Neuronal stem cell (in vitro differentiated cells): ENCODE data around the gene SLC25A6.
"Not testable (repeated sequence)": the region's sequence is repeated elsewhere in the genome, so short reads cannot be mapped to it uniquely, and the experiment has no call there.

Experiments used
- DNase-seq: peaks from one replicate; pipeline ENCODE4 v3.0.0-alpha.2; 2013; ENCODE audit warnings: low spot score
- H2AFZ ChIP-seq: one replicate; pipeline ENCODE4 v1.6.1; 2013; ENCODE audit warnings: mild to moderate bottlenecking, low read length, inconsistent platforms
- H2AK5ac ChIP-seq: 2 replicates; pipeline ENCODE4 v1.6.1; 2013; ENCODE audit warnings: low read depth, mild to moderate bottlenecking, inconsistent platforms, low read length, moderate library complexity, mixed read lengths
- H2BK120ac ChIP-seq: 2 replicates; pipeline ENCODE4 v1.6.1; 2013; ENCODE audit warnings: low read depth, mild to moderate bottlenecking, inconsistent platforms, low read length, moderate library complexity, mixed read lengths
- H2BK12ac ChIP-seq: one replicate; pipeline ENCODE4 v1.6.1; 2013; ENCODE audit warnings: low read length, inconsistent platforms
- H2BK15ac ChIP-seq: 2 replicates; pipeline ENCODE4 v1.6.1; 2013; ENCODE audit warnings: mild to moderate bottlenecking, low read length, inconsistent platforms, mixed read lengths
- H2BK5ac ChIP-seq: one replicate; pipeline ENCODE4 v1.6.1; 2013; ENCODE audit warnings: inconsistent platforms, mild to moderate bottlenecking, low read length, moderate library complexity
- H3K14ac ChIP-seq: one replicate; pipeline ENCODE4 v1.6.1; 2013; ENCODE audit warnings: low read length, inconsistent platforms
- H3K18ac ChIP-seq: 2 replicates; pipeline ENCODE4 v1.6.1; 2013; ENCODE audit warnings: low read length, inconsistent platforms
- H3K23ac ChIP-seq: 2 replicates; pipeline ENCODE4 v1.6.1; 2013; ENCODE audit warnings: low read depth, mild to moderate bottlenecking, mixed read lengths, low read length, inconsistent platforms; ENCODE audit not compliant: poor library complexity
- H3K27ac ChIP-seq: replicated peaks from 3 replicates; pipeline ENCODE4 v1.5.1; 2013; ENCODE audit warnings: low read length, inconsistent platforms
- H3K27me3 ChIP-seq, 3 experiments: 2 replicates each; pipeline ENCODE4 v1.6.1; 2013; ENCODE audit warnings: low read length in 3 of 3, mild to moderate bottlenecking in 2 of 3, inconsistent platforms in 1 of 3, low read depth in 1 of 3, mixed read lengths in 1 of 3, moderate library complexity in 1 of 3; ENCODE audit not compliant: control insufficient read depth in 3 of 3, insufficient read depth in 3 of 3
- H3K36me3 ChIP-seq, 2 donors: replicated peaks in 1 of 2; 2 replicates each; pipeline ENCODE4 v1.6.1; 2013; ENCODE audit warnings: low read length in 2 of 2; ENCODE audit not compliant: control insufficient read depth in 2 of 2, insufficient read depth in 2 of 2
- H3K4ac ChIP-seq: 2 replicates; pipeline ENCODE4 v1.6.1; 2013; ENCODE audit warnings: inconsistent platforms, mild to moderate bottlenecking, low read length, moderate library complexity
- H3K4me1 ChIP-seq, 2 donors: 1 replicate in 1 of 2; 2 replicates in 1 of 2; pipeline ENCODE4 v1.6.1; 2013; ENCODE audit warnings: low read length in 2 of 2, low read depth in 1 of 2; ENCODE audit not compliant: control insufficient read depth in 2 of 2, insufficient read depth in 1 of 2
- H3K4me2 ChIP-seq: one replicate; pipeline ENCODE4 v1.6.1; 2013; ENCODE audit warnings: mild to moderate bottlenecking, low read length, inconsistent platforms; ENCODE audit not compliant: insufficient read depth, poor library complexity, severe bottlenecking
- H3K4me3 ChIP-seq, 2 donors: 2 replicates each; pipeline ENCODE4 v1.5.1; 2013; ENCODE audit warnings: low read length in 2 of 2, mild to moderate bottlenecking in 2 of 2, inconsistent platforms in 1 of 2, moderate library complexity in 1 of 2
- H3K79me1 ChIP-seq: one replicate; pipeline ENCODE4 v1.6.1; 2013; ENCODE audit warnings: low read depth, mild to moderate bottlenecking, inconsistent platforms, low read length, moderate library complexity
- H3K9ac ChIP-seq: one replicate; pipeline ENCODE4 v1.6.1; 2013; ENCODE audit warnings: mild to moderate bottlenecking, low read depth, low read length, inconsistent platforms; ENCODE audit not compliant: poor library complexity
- H3K9me3 ChIP-seq, 2 donors: replicated peaks in 1 of 2; 2 replicates each; pipeline versions ENCODE3 to v1.6.1; 2013; ENCODE audit warnings: low read length in 2 of 2, mild to moderate bottlenecking in 2 of 2, inconsistent platforms in 1 of 2, low read depth in 1 of 2, mixed read lengths in 1 of 2, moderate library complexity in 1 of 2; ENCODE audit not compliant: control insufficient read depth in 2 of 2, insufficient read depth in 1 of 2
- H4K8ac ChIP-seq: one replicate; pipeline ENCODE4 v1.6.1; 2013; ENCODE audit warnings: low read depth, mild to moderate bottlenecking, inconsistent platforms, low read length, moderate library complexity
- H4K91ac ChIP-seq: one replicate; pipeline ENCODE4 v1.6.1; 2013; ENCODE audit warnings: low read length, low read depth, mild to moderate bottlenecking, inconsistent platforms; ENCODE audit not compliant: poor library complexity
- WGBS, 2 donors: extraction: QIAGEN DNeasy Blood & Tissue Kit; methylation state at CpG; one replicate each; pipeline ENCODE4 v1.1.7; 2013; ENCODE audit warnings: missing lambda C conversion rate in 2 of 2, mixed read lengths in 1 of 2; ENCODE audit not compliant: insufficient read length in 2 of 2, insufficient replicate concordance in 1 of 2; ENCODE audit errors: extremely low coverage in 2 of 2; 5-methylcytosine and 5-hydroxymethylcytosine counted together

Gene SLC25A6

DNA sequence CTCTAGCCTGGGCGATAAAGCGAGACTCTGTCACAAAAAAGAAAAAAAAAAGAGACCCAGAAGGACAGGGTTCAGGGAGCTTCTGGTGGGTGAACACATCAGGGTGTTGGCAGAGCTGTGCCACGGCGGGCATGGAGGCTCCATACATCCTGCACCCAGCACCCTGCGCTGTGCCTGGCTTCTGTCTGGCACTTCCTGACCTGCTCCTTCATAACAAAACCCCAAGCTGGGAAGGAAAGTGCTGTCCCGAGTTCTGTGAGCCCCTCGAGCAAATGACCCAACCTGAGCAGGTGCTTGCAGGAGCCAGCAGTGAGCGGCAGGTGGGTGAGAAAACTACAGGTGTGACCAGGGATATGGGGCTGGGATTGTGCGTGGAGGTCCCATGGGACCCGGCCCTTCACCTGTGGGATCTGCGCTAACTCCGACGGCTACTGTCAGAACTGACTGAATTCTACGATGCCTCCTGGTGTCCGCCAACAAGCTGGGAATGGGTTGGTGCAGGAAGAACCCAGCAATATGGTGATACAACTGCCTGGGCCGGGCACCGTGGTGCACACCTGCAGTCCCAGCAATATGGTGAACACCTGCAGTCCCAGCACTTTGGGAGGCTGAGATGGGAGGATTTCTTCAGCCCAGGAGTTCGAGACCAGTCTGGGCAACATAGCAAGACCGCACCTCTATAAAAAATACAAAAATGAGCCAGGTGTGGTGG lies 41.9 kb upstream of the SLC25A6 start:
- H3K79me1 ChIP-seq, result peaks cover 7% of the 10 kb centered on the region
- H2BK120ac ChIP-seq, result no peak overlapping the region
- H3K9me3 ChIP-seq, result peaks cover 8 to 25% of the 10 kb centered on the region in 2 donors
- no peak overlapping the region for H4K91ac ChIP-seq
- H2AK5ac ChIP-seq, result peak overlapping the region; percentile 68
- no peaks in the 10 kb centered on the region for H3K4me1 ChIP-seq
- H3K27me3 ChIP-seq, result no peaks in the 10 kb centered on the region
- DNase-seq, result no peak
- H3K14ac ChIP-seq, result peak overlapping the region; percentile 12
- H3K9ac ChIP-seq, result no peak overlapping the region
- H2BK12ac ChIP-seq, result no peak overlapping the region
- no peak overlapping the region for H4K8ac ChIP-seq
- no peak overlapping the region for H2BK5ac ChIP-seq
- peak overlapping the region; percentile 11 for H3K4me2 ChIP-seq
- H3K18ac ChIP-seq, result peak overlapping the region; percentile 52
- H2AFZ ChIP-seq, result no peak overlapping the region
- no peak overlapping the region for H3K4ac ChIP-seq
- peaks cover 36 to 60% of the 10 kb centered on the region in 2 donors for H3K36me3 ChIP-seq
- no CpG with 5 or more reads among the region's 19 CpGs for whole genome bisulfite sequencing, 2 donors
- no peak overlapping the region for H2BK15ac ChIP-seq
- H3K4me3 ChIP-seq, result no peak overlapping the region
- no peak overlapping the region for H3K27ac ChIP-seq
- H3K23ac ChIP-seq, result no peak overlapping the region

DNA sequence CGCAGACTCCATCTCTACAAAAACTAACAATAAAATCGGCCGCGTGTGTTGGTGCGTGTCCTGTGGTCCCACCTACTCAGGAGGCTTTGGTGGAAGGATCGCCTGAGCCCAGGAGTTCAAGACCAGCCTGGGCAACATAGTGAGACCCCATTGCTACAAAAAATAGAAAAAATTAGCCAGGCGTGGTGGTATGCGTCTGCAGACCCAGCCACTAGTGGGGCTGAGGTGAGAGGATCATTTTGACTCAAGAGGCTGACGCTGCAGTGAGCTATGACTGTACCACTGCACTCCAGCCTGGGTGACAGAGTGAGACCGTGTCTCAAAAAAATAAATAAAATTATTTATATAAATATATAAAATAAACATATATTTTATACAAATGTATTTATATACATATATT lies 38.5 kb upstream of the SLC25A6 start:
- H2BK15ac ChIP-seq, result no peak overlapping the region

DNA sequence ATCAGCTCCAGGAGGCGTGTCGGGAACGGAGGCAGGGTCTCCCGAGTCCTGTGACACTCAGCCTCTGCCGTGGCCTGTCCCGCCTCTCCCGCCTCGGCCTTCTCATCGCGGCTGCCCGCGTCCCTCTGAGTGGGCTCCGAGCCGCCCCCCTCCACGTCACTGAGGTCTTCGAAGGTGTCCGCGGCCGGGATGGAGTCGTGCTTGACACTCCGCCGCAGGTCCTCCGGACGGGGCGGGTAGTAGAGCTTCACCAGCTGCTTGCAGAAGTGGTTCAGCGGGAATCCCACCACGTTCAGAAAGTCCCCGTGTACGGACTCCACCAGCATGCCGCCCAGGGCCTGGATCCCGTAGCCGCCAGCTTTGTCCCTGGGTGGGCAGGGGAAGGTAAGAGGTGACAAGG lies 35.8 kb upstream of the SLC25A6 start:
- H2AFZ ChIP-seq, result no peak overlapping the region
- H3K4me1 ChIP-seq, result no peaks in the 10 kb centered on the region
- WGBS, 2 donors, result no CpG with 5 or more reads among the region's 32 CpGs
- no peak overlapping the region for H2BK12ac ChIP-seq
- H3K79me1 ChIP-seq, result peaks cover 2% of the 10 kb centered on the region
- no peak overlapping the region for H3K4me3 ChIP-seq
- peak overlapping the region; percentile 55 for H3K23ac ChIP-seq
- H4K8ac ChIP-seq, result no peak overlapping the region
- H3K27ac ChIP-seq, result no peak overlapping the region
- H3K18ac ChIP-seq, result no peak overlapping the region
- H2BK15ac ChIP-seq, result no peak overlapping the region
- H3K9ac ChIP-seq, result no peak overlapping the region
- no peak overlapping the region for H2BK5ac ChIP-seq
- H2BK120ac ChIP-seq, result peak overlapping the region; percentile 36
- peaks cover 11 to 16% of the 10 kb centered on the region in 2 donors for H3K9me3 ChIP-seq
- no peak overlapping the region for H2AK5ac ChIP-seq
- peaks cover 38 to 64% of the 10 kb centered on the region in 2 donors for H3K36me3 ChIP-seq
- no peak for DNase-seq
- H3K4me2 ChIP-seq, result no peak overlapping the region
- peak overlapping the region; percentile 21 for H3K14ac ChIP-seq
- H4K91ac ChIP-seq, result no peak overlapping the region
- no peak overlapping the region for H3K4ac ChIP-seq
- peaks cover 0 to 2% (median 0%) of the 10 kb centered on the region in 3 experiments for H3K27me3 ChIP-seq

More for the DNA sequence above, 38.5 kb upstream of the SLC25A6 start:
- Histone ChIP-seq H3K9me3 (peaks cover 3 to 10% of the 10 kb centered on the region in 2 donors), H3K27ac (no peak overlapping the region), H3K14ac (no peak overlapping the region), H3K27me3 (no peaks in the 10 kb centered on the region), H2BK120ac (no peak overlapping the region), H3K23ac (no peak overlapping the region), H2AK5ac (no peak overlapping the region), H4K8ac (no peak overlapping the region), H2AFZ (no peak overlapping the region), H3K4ac (no peak overlapping the region), H3K9ac (no peak overlapping the region), H3K4me2 (no peak overlapping the region), H3K36me3 (peaks cover 34 to 57% of the 10 kb centered on the region in 2 donors), H4K91ac (no peak overlapping the region), H3K4me3 (no peak overlapping the region), H3K18ac (no peak overlapping the region), H2BK5ac (no peak overlapping the region), H3K79me1 (peaks cover 5% of the 10 kb centered on the region), H2BK12ac (no peak overlapping the region), H3K4me1 (no peaks in the 10 kb centered on the region)
- WGBS, 2 donors, result no CpG with 5 or more reads among the region's 10 CpGs
- no peak for DNase-seq

DNA sequence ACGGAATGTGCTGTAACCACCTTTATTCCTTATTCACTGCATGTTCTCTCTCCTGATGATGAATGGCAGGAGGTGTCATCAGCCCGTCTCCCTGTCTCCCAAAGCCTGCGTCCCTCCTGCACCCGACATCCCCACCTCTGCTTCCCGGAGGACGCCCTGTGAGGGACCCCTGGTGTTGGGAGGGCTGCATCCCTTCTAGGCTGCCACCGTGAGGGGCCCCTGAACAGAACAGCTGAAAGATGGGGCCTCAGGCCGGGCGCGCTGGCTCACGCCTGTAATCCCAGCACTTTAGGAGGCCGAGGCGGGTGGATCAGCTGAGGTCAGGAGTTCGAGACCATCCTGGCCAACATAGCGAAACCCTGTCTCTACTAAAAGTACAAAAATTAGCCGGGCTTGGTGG lies 34.4 kb upstream of the SLC25A6 start:
- not testable (repeated sequence) for H3K27ac ChIP-seq, H3K4me1 ChIP-seq, H2AK5ac ChIP-seq, H3K9ac ChIP-seq, H4K8ac ChIP-seq, H3K4me3 ChIP-seq, H3K4me2 ChIP-seq, H3K4ac ChIP-seq, H3K23ac ChIP-seq, H3K79me1 ChIP-seq, H2BK15ac ChIP-seq, H2BK12ac ChIP-seq, H3K27me3 ChIP-seq, H2BK5ac ChIP-seq, H2AFZ ChIP-seq, H2BK120ac ChIP-seq, H3K14ac ChIP-seq, H3K18ac ChIP-seq, H4K91ac ChIP-seq, DNase-seq
- Histone ChIP-seq H3K9me3 (peaks cover 25 to 30% of the 10 kb centered on the region in 2 donors), H3K36me3 (peaks cover 45 to 70% of the 10 kb centered on the region in 2 donors)
- WGBS, 2 donors, result no CpG with 5 or more reads among the region's 16 CpGs
